NCI-H524 treated with DMSO at 0.1 percent for 48 hours (cell line): Measurements from ENCODE around the gene IGF1R.

Experiments
- DNase-seq: peaks from one replicate; lab custom pipeline; 2025; lab: John Stamatoyannopoulos, UW

The IGF1R gene

GRCh38 chr15:98858610-98859023 is 210.3 kb downstream of the IGF1R start:
- no peak for DNase-seq

GRCh38 chr15:98859149-98859548 is 210.8 kb downstream of the IGF1R start:
- no peak for DNase-seq

- DNase-seq = no peak
Measured at GRCh38 chr15:98860281-98861041, 212.1 kb downstream of the IGF1R start.

GRCh38 chr15:98861188-98861587 is 212.8 kb downstream of the IGF1R start:
- DNase-seq = no peak

GRCh38 chr15:98863983-98864382 is 215.6 kb downstream of the IGF1R start:
- no peak for DNase-seq

GRCh38 chr15:98865397-98866339 is 217.3 kb downstream of the IGF1R start:
- DNase-seq = peak; percentile 30

GRCh38 chr15:98866511-98866910 is 218.2 kb downstream of the IGF1R start:
- no peak for DNase-seq

GRCh38 chr15:98868564-98868963 is 220.2 kb downstream of the IGF1R start:
- no peak for DNase-seq

- DNase-seq = no peak
Measured at GRCh38 chr15:98870788-98871187, 222.4 kb downstream of the IGF1R start.

- DNase-seq = no peak
Measured at GRCh38 chr15:98872774-98873173, 224.4 kb downstream of the IGF1R start.

- DNase-seq = no peak
Measured at GRCh38 chr15:98873441-98874218, 225.3 kb downstream of the IGF1R start.

- no peak for DNase-seq
Measured at GRCh38 chr15:98874370-98874769, 226.0 kb downstream of the IGF1R start.

- no peak for DNase-seq
Measured at GRCh38 chr15:98874773-98875172, 226.4 kb downstream of the IGF1R start.

GRCh38 chr15:98875309-98875708 is 227.0 kb downstream of the IGF1R start:
- no peak for DNase-seq

GRCh38 chr15:98876451-98877369 is 228.4 kb downstream of the IGF1R start:
- no peak for DNase-seq

GRCh38 chr15:98878172-98878571 is 229.8 kb downstream of the IGF1R start:
- no peak for DNase-seq

- DNase-seq = no peak
Measured at GRCh38 chr15:98878862-98879261, 230.5 kb downstream of the IGF1R start.

- peak; percentile 59 for DNase-seq
Measured at GRCh38 chr15:98881526-98882520, 233.5 kb downstream of the IGF1R start.

GRCh38 chr15:98883478-98883877 is 235.1 kb downstream of the IGF1R start:
- DNase-seq = no peak

GRCh38 chr15:98884894-98885293 is 236.6 kb downstream of the IGF1R start:
- DNase-seq = no peak
